CD14-positive monocyte (primary cell): ENCODE results near the gene CCDC59. TPM values are rescaled to one million over a fixed set of nuclear protein-coding genes. Genes with fewer than 3 reads are reported as not detected.

Source experiments
- DNase-seq, 3 donors: peaks; one replicate each; pipeline ENCODE4 v3.0.0-alpha.2; 2011 to 2022
- H2AFZ ChIP-seq: 2 replicates; pipeline ENCODE4 v1.6.0; 2012; ENCODE audit warnings: mild to moderate bottlenecking, low read depth, low read length, inconsistent platforms; ENCODE audit not compliant: insufficient read depth, poor library complexity, severe bottlenecking
- H3K27ac ChIP-seq, 2 donors: 1 replicate in 1 of 2; 2 replicates in 1 of 2; pipeline ENCODE4 v1.5.1; 2012 to 2013; ENCODE audit warnings: low read length in 2 of 2, control low read depth in 1 of 2, inconsistent platforms in 1 of 2, low read depth in 1 of 2, mild to moderate bottlenecking in 1 of 2
- H3K27me3 ChIP-seq, 2 donors: one replicate each; pipeline versions ENCODE4 v1.6.0 to v1.6.1; 2011 to 2013; ENCODE audit warnings: low read length in 2 of 2; ENCODE audit not compliant: control insufficient read depth in 2 of 2, insufficient read depth in 2 of 2
- H3K36me3 ChIP-seq, 2 donors: replicated peaks in 1 of 2; 1 replicate in 1 of 2; 2 replicates in 1 of 2; pipeline versions ENCODE4 v1.5.1 to v1.6.1; 2012 to 2013; ENCODE audit warnings: low read length in 2 of 2, control low read depth in 1 of 2, inconsistent platforms in 1 of 2, mild to moderate bottlenecking in 1 of 2; ENCODE audit not compliant: insufficient read depth in 2 of 2, control insufficient read depth in 1 of 2
- H3K4me1 ChIP-seq, 2 donors: 1 replicate in 1 of 2; 2 replicates in 1 of 2; pipeline versions ENCODE4 v1.5.1 to v1.6.1; 2012 to 2013; ENCODE audit warnings: low read length in 2 of 2, control low read depth in 1 of 2, inconsistent platforms in 1 of 2, mild to moderate bottlenecking in 1 of 2, moderate library complexity in 1 of 2; ENCODE audit not compliant: insufficient read depth in 2 of 2, control insufficient read depth in 1 of 2
- H3K4me2 ChIP-seq: replicated peaks from 2 replicates; pipeline ENCODE3; 2012; ENCODE audit warnings: low read length, moderate library complexity, mild to moderate bottlenecking; ENCODE audit not compliant: poor library complexity, severe bottlenecking; ENCODE audit errors: extremely low read depth
- H3K4me3 ChIP-seq, 3 experiments: fragments of 200-600 bp in 1 of 3; sonication (generic) in 1 of 3; replicated peaks in 1 of 3; 1 replicate in 2 of 3; 2 replicates in 1 of 3; pipeline ENCODE4 v1.5.1; 2011 to 2013; ENCODE audit warnings: low read length in 3 of 3, mild to moderate bottlenecking in 3 of 3, control low read depth in 2 of 3, low read depth in 2 of 3, inconsistent platforms in 1 of 3, moderate library complexity in 1 of 3
- H3K79me2 ChIP-seq: 2 replicates; pipeline ENCODE4 v1.6.0; 2012; ENCODE audit warnings: mild to moderate bottlenecking, control low read depth, inconsistent platforms, low read length, moderate library complexity; ENCODE audit not compliant: insufficient read depth
- H3K9ac ChIP-seq: 2 replicates; pipeline ENCODE4 v1.6.0; 2017; ENCODE audit warnings: low read length, mild to moderate bottlenecking; ENCODE audit not compliant: insufficient read depth, poor library complexity, severe bottlenecking
- H3K9me3 ChIP-seq, 2 donors: replicated peaks in 1 of 2; 1 replicate in 1 of 2; 2 replicates in 1 of 2; pipeline versions ENCODE4 v1.5.1 to v1.6.1; 2012 to 2013; ENCODE audit warnings: low read length in 2 of 2, control low read depth in 1 of 2; ENCODE audit not compliant: control insufficient read depth in 1 of 2, insufficient read depth in 1 of 2
- H4K20me1 ChIP-seq: 2 replicates; pipeline ENCODE4 v1.6.0; 2012; ENCODE audit warnings: mild to moderate bottlenecking, low read length, control low read depth, moderate library complexity; ENCODE audit not compliant: insufficient read depth
- H3K27ac Mint-ChIP-seq, 7 donors: one replicate each; pipeline ENCODE4 v1.8.0; 2020; ENCODE audit warnings: mild to moderate bottlenecking in 7 of 7, mixed read lengths in 7 of 7, moderate library complexity in 6 of 7, inconsistent platforms in 2 of 7
- H3K27me3 Mint-ChIP-seq, 3 donors: one replicate each; pipeline ENCODE4 v1.8.0; 2021 to 2022; ENCODE audit warnings: low read depth in 3 of 3, mild to moderate bottlenecking in 3 of 3, mixed read lengths in 3 of 3, moderate library complexity in 3 of 3, inconsistent platforms in 1 of 3
- H3K36me3 Mint-ChIP-seq, 2 donors: one replicate each; pipeline ENCODE4 v1.8.0; 2020; ENCODE audit warnings: mixed read lengths in 2 of 2, inconsistent platforms in 1 of 2, mild to moderate bottlenecking in 1 of 2
- H3K4me1 Mint-ChIP-seq: one replicate; pipeline ENCODE4 v1.8.0; 2020; ENCODE audit warnings: mild to moderate bottlenecking, mixed read lengths
- H3K4me3 Mint-ChIP-seq, 2 donors: one replicate each; pipeline ENCODE4 v1.8.0; 2020; ENCODE audit warnings: mild to moderate bottlenecking in 2 of 2, mixed read lengths in 2 of 2, moderate library complexity in 1 of 2
- H3K9me3 Mint-ChIP-seq, 7 donors: one replicate each; pipeline ENCODE4 v1.8.0; 2020 to 2022; ENCODE audit warnings: mixed read lengths in 7 of 7, mild to moderate bottlenecking in 6 of 7, moderate library complexity in 6 of 7, inconsistent platforms in 2 of 7
- WGBS: methylation state at CpG from one replicate; pipeline ENCODE4 v1.1.5; 2013; ENCODE audit warnings: missing lambda C conversion rate; ENCODE audit not compliant: insufficient coverage; 5-methylcytosine and 5-hydroxymethylcytosine counted together
- intact Hi-C, 2 donors: fragments of 100-400 bp; cut with micrococcal nuclease; formaldehyde crosslinking; loops; one replicate each; pipeline versions ENCODE4 v1.15.0 to v1.15.1; 2023
- polyA plus RNA-seq, 3 donors: library from polyadenylated mRNA; depleted of rRNA in 1 of 3; unstranded in 2 of 3; stranded (reverse) in 1 of 3; fragments of 300-500 nt in 2 of 3; fragments of >200 nt in 1 of 3; fragmentation: Illumina TruSeq in 2 of 3; gene quantifications; 1 replicate in 2 of 3; 2 replicates in 1 of 3; pipeline ENCODE4 v1.2.3, GENCODE V29; 2012 to 2021
- TF ChIP-seq, protein P1 (sequence below): fragments of 200-600 bp; IDR thresholded peaks from one replicate; pipeline ENCODE4 v1.8.0; 2022; ENCODE audit warnings: antibody characterized with exemption, mild to moderate bottlenecking

CCDC59 gene
- polyA plus RNA-seq, 3 donors: 53.5 to 70.9 (median 55.3) TPM

- no peak overlapping the region for H3K4me2 ChIP-seq
- no peak overlapping the region for H3K27ac Mint-ChIP-seq
These were observed 43.7 kb downstream of the CCDC59 start for GRCh38 chr12:82314406-82314892.

More at GRCh38 chr12:82314406-82314892, 43.7 kb downstream of the CCDC59 start:
- no peaks in the 10 kb centered on the region for H3K27me3 ChIP-seq
- H3K27me3 Mint-ChIP-seq: peaks cover 0 to 4% (median 0%) of the 10 kb centered on the region in 3 donors
- no peak overlapping the region for H3K4me3 Mint-ChIP-seq
- H3K4me1 Mint-ChIP-seq: no peaks in the 10 kb centered on the region
- WGBS: 68% methylated on average over 8 of the region's 8 CpGs
- H3K9me3 ChIP-seq: no peaks in the 10 kb centered on the region
- no peak for DNase-seq
- H3K36me3 Mint-ChIP-seq: no peaks in the 10 kb centered on the region
- no peak overlapping the region for H3K4me3 ChIP-seq
- intact Hi-C loops: no loop called here
- H3K9me3 Mint-ChIP-seq: peaks cover 0 to 6% (median 0%) of the 10 kb centered on the region in 7 donors
- H3K27ac ChIP-seq: no peak overlapping the region
- H3K79me2 ChIP-seq: no peaks in the 10 kb centered on the region
- H2AFZ ChIP-seq: no peak overlapping the region
- TF ChIP-seq, protein P1, sequence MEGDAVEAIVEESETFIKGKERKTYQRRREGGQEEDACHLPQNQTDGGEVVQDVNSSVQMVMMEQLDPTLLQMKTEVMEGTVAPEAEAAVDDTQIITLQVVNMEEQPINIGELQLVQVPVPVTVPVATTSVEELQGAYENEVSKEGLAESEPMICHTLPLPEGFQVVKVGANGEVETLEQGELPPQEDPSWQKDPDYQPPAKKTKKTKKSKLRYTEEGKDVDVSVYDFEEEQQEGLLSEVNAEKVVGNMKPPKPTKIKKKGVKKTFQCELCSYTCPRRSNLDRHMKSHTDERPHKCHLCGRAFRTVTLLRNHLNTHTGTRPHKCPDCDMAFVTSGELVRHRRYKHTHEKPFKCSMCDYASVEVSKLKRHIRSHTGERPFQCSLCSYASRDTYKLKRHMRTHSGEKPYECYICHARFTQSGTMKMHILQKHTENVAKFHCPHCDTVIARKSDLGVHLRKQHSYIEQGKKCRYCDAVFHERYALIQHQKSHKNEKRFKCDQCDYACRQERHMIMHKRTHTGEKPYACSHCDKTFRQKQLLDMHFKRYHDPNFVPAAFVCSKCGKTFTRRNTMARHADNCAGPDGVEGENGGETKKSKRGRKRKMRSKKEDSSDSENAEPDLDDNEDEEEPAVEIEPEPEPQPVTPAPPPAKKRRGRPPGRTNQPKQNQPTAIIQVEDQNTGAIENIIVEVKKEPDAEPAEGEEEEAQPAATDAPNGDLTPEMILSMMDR: no peak
- H3K9ac ChIP-seq: no peak overlapping the region
- no peaks in the 10 kb centered on the region for H4K20me1 ChIP-seq
- H3K36me3 ChIP-seq: no peaks in the 10 kb centered on the region
- no peaks in the 10 kb centered on the region for H3K4me1 ChIP-seq

Other genes starting within 250 kb of the CCDC59 start
- gene METTL25, start 142 bp upstream of the CCDC59 start, polyA plus RNA-seq: 10 to 100 TPM in 1 of 3 donors, 1 to 10 TPM in 2; 7.0 to 12.2 (median 8.1) TPM